ENCODE data around the gene MRGPRD.
"Not testable (repeated sequence)": the region's sequence is repeated elsewhere in the genome, so short reads cannot be mapped to it uniquely, and the experiment has no call there.

MRGPRD gene

GRCh38 chr11:68974421-68975194 lies 6.2 kb downstream of the MRGPRD start:
- TF ChIP-seq ZNF274 (IDR thresholded peaks at IDR 0.05; ENCODE audit: low read depth, low read length), result no peak
- no peak overlapping the region for H3K4me3 ChIP-seq (ENCODE audit: low read length)

GRCh38 chr11:68973706-68974105 lies 7.1 kb downstream of the MRGPRD start:
- not testable (repeated sequence) for H3K4me3 ChIP-seq (ENCODE audit: low read length)

GRCh38 chr11:68973219-68973618 lies 7.6 kb downstream of the MRGPRD start:
- no peak overlapping the region for H3K4me3 ChIP-seq (ENCODE audit: low read length)
- TF ChIP-seq ZNF274 (IDR thresholded peaks at IDR 0.05; ENCODE audit: low read depth, low read length), result no peak

- no peak overlapping the region for H3K4me3 ChIP-seq (ENCODE audit: low read length)
- TF ChIP-seq ZNF274 (IDR thresholded peaks at IDR 0.05; ENCODE audit: low read depth, low read length), result no peak
Observed at GRCh38 chr11:68970921-68971636, 9.7 kb downstream of the MRGPRD start.

- TF ChIP-seq ZNF274 (IDR thresholded peaks at IDR 0.05; ENCODE audit: low read depth, low read length), result no peak
- no peak overlapping the region for H3K4me3 ChIP-seq (ENCODE audit: low read length)
Observed at GRCh38 chr11:68969386-68969785, 11.4 kb downstream of the MRGPRD start.

- H3K4me3 ChIP-seq (ENCODE audit: low read length), result no peak overlapping the region
- no peak for TF ChIP-seq ZNF274 (IDR thresholded peaks at IDR 0.05; ENCODE audit: low read depth, low read length)
Observed at GRCh38 chr11:68968306-68969250, 12.2 kb downstream of the MRGPRD start.

GRCh38 chr11:68966894-68967780 lies 13.6 kb downstream of the MRGPRD start:
- no peak overlapping the region for H3K4me3 ChIP-seq (ENCODE audit: low read length)
- TF ChIP-seq ZNF274 (IDR thresholded peaks at IDR 0.05; ENCODE audit: low read depth, low read length), result no peak

- no peak for TF ChIP-seq ZNF274 (IDR thresholded peaks at IDR 0.05; ENCODE audit: low read depth, low read length)
- no peak overlapping the region for H3K4me3 ChIP-seq (ENCODE audit: low read length)
Observed at GRCh38 chr11:68965901-68966853, 14.6 kb downstream of the MRGPRD start.

- no peak for TF ChIP-seq ZNF274 (IDR thresholded peaks at IDR 0.05; ENCODE audit: low read depth, low read length)
Observed at GRCh38 chr11:68963779-68964178, 17.0 kb downstream of the MRGPRD start.

GRCh38 chr11:68962527-68963250 lies 18.1 kb downstream of the MRGPRD start:
- TF ChIP-seq ZNF274 (IDR thresholded peaks at IDR 0.05; ENCODE audit: low read depth, low read length), result 0 out of 2 replicates have a peak, but pooled peaks have one; percentile 33
- no peak overlapping the region for H3K4me3 ChIP-seq (ENCODE audit: low read length)

More at GRCh38 chr11:68963779-68964178, 17.0 kb downstream of the MRGPRD start:
- H3K4me3 ChIP-seq (ENCODE audit: low read length), result no peak overlapping the region

- H3K4me3 ChIP-seq (ENCODE audit: low read length), result no peak overlapping the region
- TF ChIP-seq ZNF274 (IDR thresholded peaks at IDR 0.05; ENCODE audit: low read depth, low read length), result no peak
Observed at GRCh38 chr11:68961245-68961644, 19.5 kb downstream of the MRGPRD start.
